Nephron progenitor cell (in vitro differentiated cells): ENCODE measurements around the gene RARRES2.

ENCODE experiments used
- DNase-seq: peaks from one replicate; pipeline ENCODE4 v3.0.0; 2021
- H3K27ac Mint-ChIP-seq: 2 replicates; pipeline ENCODE4 v1.8.0; 2021; ENCODE audit warnings: mild to moderate bottlenecking, moderate library complexity, mixed read lengths
- H3K27me3 Mint-ChIP-seq: 2 replicates; pipeline ENCODE4 v1.8.0; 2021; ENCODE audit warnings: mild to moderate bottlenecking, low read depth, mixed read lengths; ENCODE audit not compliant: poor library complexity
- H3K36me3 Mint-ChIP-seq: 2 replicates; pipeline ENCODE4 v1.8.0; 2021; ENCODE audit warnings: low read depth, mixed read lengths
- H3K4me1 Mint-ChIP-seq: 2 replicates; pipeline ENCODE4 v1.8.0; 2021; ENCODE audit warnings: mixed read lengths
- H3K4me3 Mint-ChIP-seq: 2 replicates; pipeline ENCODE4 v1.8.0; 2021; ENCODE audit warnings: mild to moderate bottlenecking, moderate library complexity, mixed read lengths
- H3K9me3 Mint-ChIP-seq: 2 replicates; pipeline ENCODE4 v1.8.0; 2021; ENCODE audit warnings: mild to moderate bottlenecking, moderate library complexity, mixed read lengths
- CTCF ChIP-seq: fragments of 200-600 bp; sonication (generic); IDR thresholded peaks from 2 replicates; pipeline ENCODE4 v1.5.0; 2021; ENCODE audit warnings: antibody characterized with exemption

RARRES2 gene

DNA sequence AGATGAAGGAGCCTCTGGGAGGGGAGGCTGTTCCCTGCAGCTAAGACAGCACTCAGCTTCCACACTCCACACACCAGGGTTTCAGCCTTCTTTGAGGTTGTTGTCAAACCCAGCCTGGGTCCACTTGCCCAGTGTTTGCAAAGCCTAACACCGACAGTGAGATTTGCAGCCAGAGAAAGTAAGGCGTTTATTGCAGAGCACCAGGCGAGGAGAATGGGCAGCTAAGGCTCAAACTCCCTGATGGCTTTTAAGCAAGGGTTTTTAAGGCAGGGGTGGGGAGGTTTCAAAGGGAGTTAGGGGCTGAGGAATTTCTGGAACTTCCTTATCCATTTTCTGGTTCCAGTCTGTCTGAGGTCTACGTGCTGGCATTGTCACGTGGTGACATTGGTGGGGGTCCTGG, 33.0 kb upstream of the RARRES2 start:
- H3K4me3 Mint-ChIP-seq: peak overlapping the region; percentile 7
- peaks cover 3% of the 10 kb centered on the region for H3K27me3 Mint-ChIP-seq
- H3K36me3 Mint-ChIP-seq: peaks cover 31% of the 10 kb centered on the region
- no peak for TF ChIP-seq CTCF
- H3K9me3 Mint-ChIP-seq: no peaks in the 10 kb centered on the region
- peak overlapping the region; percentile 92 for H3K27ac Mint-ChIP-seq
- no peak for DNase-seq
- H3K4me1 Mint-ChIP-seq: peaks cover 67% of the 10 kb centered on the region

DNA sequence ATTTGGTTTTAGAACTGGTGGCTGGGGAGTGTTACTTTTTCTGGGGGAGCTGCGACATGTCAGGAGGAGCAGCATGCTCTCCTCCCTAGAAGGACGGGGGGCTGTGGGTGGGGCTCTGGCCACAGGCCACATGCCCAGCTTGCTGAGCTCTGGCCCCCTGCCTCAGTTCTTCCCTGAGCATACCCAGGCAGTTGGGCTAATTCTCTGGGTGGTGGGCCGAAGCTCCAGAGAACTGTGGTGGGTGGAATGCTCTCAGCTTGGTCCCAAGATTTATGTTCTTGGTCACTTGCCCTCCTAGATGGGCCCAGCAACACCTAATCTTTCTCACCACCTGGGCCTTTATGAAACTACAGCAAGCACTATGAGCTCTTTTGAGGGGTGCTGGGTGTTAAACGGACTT, 32.6 kb upstream of the RARRES2 start:
- Mint-ChIP-seq H3K27me3 (peaks cover 3% of the 10 kb centered on the region), H3K4me3 (peak overlapping the region; percentile 7), H3K27ac (peak overlapping the region; percentile 92), H3K36me3 (peaks cover 31% of the 10 kb centered on the region), H3K4me1 (peaks cover 71% of the 10 kb centered on the region), H3K9me3 (no peaks in the 10 kb centered on the region)
- no peak for DNase-seq
- no peak for TF ChIP-seq CTCF

GRCh38 chr7:150373049-150373801, 31.8 kb upstream of the RARRES2 start:
- H3K27ac Mint-ChIP-seq: peak overlapping the region; percentile 92
- H3K4me3 Mint-ChIP-seq: no peak overlapping the region
- H3K27me3 Mint-ChIP-seq: peaks cover 3% of the 10 kb centered on the region
- DNase-seq: no peak
- no peak for TF ChIP-seq CTCF
- H3K4me1 Mint-ChIP-seq: peaks cover 71% of the 10 kb centered on the region
- H3K36me3 Mint-ChIP-seq: peaks cover 31% of the 10 kb centered on the region
- H3K9me3 Mint-ChIP-seq: no peaks in the 10 kb centered on the region

DNA sequence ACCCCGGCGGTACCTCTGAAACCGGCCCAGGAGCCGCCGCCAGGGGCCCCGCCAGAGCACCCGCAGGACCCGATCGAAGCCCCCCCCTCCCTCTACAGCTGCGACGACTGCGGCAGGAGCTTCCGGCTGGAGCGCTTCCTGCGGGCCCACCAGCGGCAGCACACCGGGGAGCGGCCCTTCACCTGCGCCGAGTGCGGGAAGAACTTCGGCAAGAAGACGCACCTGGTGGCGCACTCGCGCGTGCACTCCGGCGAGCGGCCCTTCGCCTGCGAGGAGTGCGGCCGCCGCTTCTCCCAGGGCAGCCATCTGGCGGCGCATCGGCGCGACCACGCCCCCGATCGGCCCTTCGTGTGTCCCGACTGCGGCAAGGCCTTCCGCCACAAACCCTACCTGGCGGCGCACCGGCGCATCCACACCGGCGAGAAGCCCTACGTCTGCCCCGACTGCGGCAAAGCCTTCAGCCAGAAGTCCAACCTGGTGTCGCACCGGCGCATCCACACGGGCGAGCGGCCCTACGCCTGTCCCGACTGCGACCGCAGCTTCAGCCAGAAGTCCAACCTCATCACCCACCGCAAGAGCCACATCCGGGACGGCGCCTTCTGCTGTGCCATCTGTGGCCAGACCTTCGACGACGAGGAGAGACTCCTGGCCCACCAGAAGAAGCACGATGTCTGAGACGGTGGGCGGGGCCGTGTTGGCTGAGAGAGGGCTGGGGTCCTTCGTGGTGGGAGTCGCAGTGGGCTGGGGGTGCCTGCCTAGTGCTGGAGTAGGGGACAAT, 31.0 kb upstream of the RARRES2 start:
- H3K27ac Mint-ChIP-seq: peak overlapping the region; percentile 81
- H3K4me1 Mint-ChIP-seq: peaks cover 70% of the 10 kb centered on the region
- H3K9me3 Mint-ChIP-seq: no peaks in the 10 kb centered on the region
- peaks cover 31% of the 10 kb centered on the region for H3K36me3 Mint-ChIP-seq
- no peak for TF ChIP-seq CTCF
- peaks cover 3% of the 10 kb centered on the region for H3K27me3 Mint-ChIP-seq
- no peak overlapping the region for H3K4me3 Mint-ChIP-seq
- DNase-seq: no peak

DNA sequence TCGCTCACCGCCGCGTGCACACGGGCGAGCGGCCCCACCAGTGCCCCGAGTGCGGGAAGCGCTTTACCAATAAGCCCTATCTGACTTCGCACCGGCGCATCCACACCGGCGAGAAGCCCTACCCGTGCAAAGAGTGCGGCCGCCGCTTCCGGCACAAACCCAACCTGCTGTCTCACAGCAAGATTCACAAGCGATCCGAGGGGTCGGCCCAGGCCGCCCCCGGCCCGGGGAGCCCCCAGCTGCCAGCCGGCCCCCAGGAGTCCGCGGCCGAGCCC, 30.5 kb upstream of the RARRES2 start:
- H3K27ac Mint-ChIP-seq: no peak overlapping the region
- H3K27me3 Mint-ChIP-seq: peaks cover 3% of the 10 kb centered on the region
- TF ChIP-seq CTCF: no peak
- no peaks in the 10 kb centered on the region for H3K9me3 Mint-ChIP-seq
- H3K4me1 Mint-ChIP-seq: peaks cover 70% of the 10 kb centered on the region
- peaks cover 31% of the 10 kb centered on the region for H3K36me3 Mint-ChIP-seq
- DNase-seq: no peak
- H3K4me3 Mint-ChIP-seq: no peak overlapping the region
